GM18868 (cell line): ENCODE results near the gene PDCD10.

Experiments
- ATAC-seq: cut with Tn5 transposase; IDR thresholded peaks from one replicate; pipeline ENCODE4 v1.9.1; 2021; ENCODE audit warnings: mild to moderate bottlenecking, moderate library complexity; ENCODE audit not compliant: unreplicated experiment

Gene PDCD10

DNA sequence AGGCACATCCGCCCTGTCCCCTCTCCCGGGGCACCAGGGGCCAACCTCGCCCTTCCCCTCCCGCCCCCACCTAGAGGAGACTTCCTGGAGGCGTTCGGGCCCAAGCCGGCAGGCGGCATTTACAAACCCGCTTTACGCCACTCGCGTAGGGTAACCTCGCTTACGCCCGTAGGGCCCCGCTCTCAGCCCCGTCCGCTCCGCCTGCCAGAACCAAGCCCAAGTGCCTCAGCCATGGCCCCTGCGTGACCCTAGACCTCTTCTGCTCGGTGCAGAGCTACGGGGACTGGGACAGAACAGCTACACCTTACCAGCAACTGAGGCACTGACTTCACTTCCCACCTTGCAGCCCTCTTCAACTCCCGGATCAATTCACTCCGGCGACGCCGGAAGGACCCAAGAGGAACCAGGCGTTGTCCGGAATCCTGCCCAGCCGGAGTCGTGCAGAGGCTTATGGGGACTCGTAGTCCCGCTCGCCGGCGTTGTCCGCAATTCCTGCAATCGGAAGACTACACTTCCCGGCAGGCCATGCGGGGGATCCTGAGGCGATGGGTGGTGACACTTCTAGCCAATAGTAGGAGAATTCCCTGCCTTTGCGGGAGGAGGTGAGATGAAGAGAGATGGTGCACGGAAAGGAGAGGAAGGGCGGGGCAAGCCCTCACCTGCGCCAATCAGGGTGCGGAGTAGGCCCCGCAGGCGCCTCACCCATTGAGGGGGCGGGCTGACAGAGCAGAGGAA is at the start of gene PDCD10:
PDCD10 (minus strand) TSS at position 395 of the 735 bp plus-strand sequence. CDS start 14,735 bp downstream, outside the sequence.
- peak; percentile 87 for ATAC-seq

GRCh38 chr3:167783781-167784180 is 49.1 kb upstream of the PDCD10 start:
- no peak for ATAC-seq

DNA sequence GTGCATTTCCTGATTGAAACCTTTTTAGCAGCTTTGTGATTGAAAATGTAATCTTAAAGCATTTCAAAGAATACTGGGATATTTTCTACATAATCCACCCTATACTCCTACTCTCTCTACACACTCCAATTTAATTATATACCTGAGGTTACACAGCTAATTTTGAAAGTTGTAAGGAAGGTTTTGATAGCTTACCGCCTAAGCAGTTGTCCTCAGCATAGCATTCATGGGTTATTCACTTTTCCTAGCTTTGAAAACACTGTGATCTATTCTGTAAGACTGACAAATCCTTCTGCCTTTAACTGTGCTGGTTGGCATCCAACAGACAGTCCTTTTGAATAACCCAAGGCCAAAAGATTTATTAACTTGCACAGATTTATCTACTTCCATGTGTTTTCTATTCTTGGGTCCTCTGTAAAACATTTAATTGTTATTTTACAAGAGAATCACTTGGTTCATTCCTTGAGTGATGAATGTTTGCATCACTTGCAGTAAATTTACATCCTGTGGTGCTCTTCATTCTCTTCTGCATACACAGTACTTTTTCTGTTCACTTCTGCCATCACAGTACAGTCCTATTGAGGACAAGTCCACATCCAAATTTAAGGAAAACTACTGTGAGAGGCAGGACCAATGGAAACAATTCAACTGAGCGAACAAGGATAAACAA is 45.7 kb upstream of the PDCD10 start:
- ATAC-seq = no peak

DNA sequence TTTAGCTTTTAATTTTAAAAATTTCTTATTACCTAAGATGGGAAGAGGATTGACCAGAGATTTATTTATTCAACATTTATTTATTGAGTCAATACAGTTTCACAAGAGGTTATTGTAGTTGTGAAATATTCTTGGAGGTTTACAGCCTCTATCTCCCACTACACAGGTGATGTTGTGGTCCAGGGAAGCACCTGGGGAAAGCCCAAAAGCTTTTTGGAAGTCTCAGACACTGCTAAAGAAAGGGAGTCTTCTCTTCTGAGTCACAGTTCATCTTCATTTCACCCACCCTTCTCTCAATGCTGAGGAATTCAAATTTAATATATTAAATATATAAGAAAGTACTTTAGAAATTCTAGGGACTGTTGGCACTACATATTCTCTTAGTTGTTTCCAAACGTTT is 42.7 kb upstream of the PDCD10 start:
- peak; percentile 71 for ATAC-seq

DNA sequence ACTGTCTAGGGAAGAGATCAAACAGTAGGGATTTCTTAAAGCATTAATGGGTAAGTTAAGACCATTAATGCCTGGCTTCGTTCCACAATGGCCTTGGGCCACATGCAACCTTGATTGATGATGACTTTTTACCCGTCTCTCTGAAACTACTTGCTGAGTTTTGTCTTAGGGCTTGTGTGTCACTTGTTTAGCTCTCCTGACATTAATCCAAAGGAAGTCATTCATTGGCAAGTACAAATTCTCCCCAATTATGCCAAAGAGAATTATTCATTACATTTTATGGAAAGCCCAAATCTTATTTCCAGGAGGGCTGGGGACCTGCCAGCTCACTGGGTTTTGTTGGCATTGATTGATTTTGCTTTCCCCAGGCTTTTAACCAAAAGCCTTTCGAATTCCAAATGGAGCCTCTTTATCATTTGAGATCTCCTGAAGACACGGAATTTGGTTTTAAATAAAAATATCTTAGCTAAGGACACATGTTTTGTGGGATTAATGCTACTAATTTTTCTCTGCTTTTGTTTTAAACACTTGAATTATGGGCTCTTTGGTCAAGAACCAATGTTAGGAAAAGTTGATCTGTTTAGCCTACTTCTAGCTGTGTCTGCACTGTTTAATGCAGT is 41.5 kb upstream of the PDCD10 start:
- ATAC-seq = no peak

DNA sequence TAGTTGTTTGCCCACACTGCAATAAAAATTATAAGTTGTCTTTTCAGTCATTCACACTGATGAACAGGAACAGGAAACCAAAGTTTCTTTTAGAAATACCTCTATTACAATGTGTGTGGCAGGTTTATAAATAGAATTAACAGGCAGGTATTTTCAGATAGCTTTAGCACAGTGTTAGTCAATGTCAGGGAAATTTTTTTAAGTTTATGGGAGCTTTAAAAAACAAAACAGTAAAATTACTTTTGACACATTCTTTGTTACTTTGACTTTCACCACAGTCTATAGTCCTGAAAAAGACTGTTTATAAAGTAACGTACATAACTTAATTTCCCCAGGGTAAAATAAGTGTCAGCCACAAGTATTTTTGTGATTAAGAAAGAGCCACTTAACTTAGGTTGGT is 38.9 kb upstream of the PDCD10 start:
- ATAC-seq = peak; percentile 73

GRCh38 chr3:167772992-167773391 is 38.3 kb upstream of the PDCD10 start:
- ATAC-seq = peak; percentile 27

DNA sequence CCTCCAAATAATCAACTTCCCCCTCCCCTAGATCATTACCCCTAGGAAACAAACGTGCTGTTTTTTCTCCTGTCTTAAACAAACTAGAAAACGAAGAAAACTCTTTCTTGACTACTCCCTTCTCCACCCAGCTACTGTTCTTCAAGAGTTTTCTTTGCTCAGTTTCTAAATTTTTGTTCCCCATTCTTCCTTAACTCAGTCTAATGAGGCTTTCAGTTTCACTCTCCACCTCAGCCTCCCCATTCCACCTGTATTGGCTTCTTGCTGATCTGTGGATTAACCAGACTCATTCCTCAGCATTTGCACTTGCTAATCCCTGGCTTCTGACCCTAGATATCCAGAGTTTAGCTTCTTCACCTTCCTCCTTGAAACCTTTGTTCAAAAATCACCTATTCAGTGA is 27.6 kb upstream of the PDCD10 start:
- peak; percentile 80 for ATAC-seq

GRCh38 chr3:167761302-167761701 is 26.6 kb upstream of the PDCD10 start:
- ATAC-seq = no peak

GRCh38 chr3:167754049-167754448 is 19.4 kb upstream of the PDCD10 start:
- ATAC-seq = peak; percentile 23

DNA sequence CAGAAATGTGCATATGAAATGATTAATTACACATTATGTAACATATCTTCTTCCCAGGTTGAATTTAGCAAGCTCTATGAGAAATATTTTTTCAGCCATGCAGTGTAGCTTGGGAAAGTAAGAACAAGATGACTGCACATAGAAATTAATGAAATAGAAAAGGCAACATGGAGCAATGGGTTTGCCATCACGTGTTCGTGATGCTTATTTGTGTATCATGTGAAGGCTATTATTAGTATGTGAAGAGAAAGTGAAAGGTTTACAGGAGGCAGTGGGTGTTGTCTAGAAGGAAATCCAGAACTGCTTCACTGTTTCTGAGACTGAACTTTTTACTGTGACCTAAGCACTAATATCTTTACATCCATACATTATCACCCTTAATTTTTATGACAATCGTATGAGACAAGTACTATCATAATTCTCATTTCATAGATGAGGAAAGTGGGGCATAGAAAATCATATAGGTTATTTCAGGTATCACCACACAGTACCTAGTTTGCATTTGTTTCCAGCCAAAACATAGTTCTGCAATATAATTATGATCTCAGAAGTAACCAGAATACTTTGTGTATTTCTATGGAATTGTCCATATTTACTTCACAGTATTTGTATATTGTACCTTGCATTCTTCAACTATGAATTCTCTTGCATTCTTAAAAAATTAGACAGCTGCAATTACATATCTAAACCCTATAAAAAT is 15.7 kb upstream of the PDCD10 start:
- peak; percentile 99 for ATAC-seq

DNA sequence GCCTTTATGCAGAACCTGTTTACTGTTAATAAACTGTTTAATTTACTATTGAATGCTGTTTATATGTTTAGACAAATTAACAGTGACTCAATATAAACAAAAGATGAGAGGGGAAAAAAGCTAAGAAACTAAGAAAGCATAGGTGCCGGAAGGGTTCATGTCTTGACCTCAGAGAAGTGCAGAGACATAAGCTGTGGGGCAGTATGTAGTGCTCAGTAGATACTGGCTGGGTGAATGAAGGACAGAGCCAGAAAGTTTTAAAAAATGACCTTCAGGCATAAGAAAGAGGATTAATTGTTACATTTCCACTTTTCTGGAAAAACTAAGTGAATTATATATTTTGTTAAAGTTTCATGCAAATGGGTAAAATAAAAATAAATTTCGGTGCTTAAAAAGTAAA is 15.0 kb upstream of the PDCD10 start:
- no peak for ATAC-seq

GRCh38 chr3:167749209-167749608 is 14.5 kb upstream of the PDCD10 start:
- ATAC-seq = no peak

DNA sequence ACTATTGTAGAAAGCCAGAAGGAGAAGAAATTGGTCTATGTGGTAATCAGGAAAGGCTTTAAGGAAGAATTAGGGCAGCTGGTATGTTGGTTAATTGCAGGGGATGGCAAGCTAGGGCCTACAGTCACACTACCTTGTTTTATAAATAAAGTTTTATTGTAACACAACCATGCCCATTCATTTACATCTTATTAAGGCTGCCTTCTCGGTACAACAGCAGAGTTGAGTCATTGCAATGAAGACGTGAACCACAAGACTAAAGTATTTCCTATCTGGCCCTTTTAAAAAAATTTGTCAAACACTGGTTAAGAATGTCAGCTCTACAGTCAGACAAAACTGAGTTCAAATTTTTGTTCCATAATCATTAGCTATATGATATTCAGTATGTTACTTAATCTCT is 9.1 kb upstream of the PDCD10 start:
- no peak for ATAC-seq

DNA sequence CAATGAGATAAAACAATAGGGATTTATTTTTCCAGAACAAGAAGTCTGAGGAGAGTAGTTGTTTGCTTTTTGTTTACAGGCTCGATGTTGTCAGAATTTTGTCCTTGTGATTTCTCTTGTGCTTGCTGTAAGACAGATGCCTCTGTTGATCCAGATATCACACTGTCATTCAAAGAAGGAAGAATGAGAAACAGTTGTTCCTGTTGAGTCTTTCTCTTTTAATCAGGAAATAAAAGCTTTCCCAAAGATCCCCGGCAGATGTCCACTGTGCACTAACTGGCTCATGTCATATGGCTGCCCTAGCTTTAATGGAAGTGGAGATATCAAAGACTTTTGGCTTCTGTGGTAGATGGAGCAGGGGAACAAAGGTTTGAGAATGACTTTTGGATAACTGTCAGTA is 7.6 kb upstream of the PDCD10 start:
- ATAC-seq = no peak

GRCh38 chr3:167740961-167741587 is 6.4 kb upstream of the PDCD10 start:
- peak; percentile 99 for ATAC-seq

- ATAC-seq = no peak
Observed at GRCh38 chr3:167739190-167739810, 4.6 kb upstream of the PDCD10 start.

DNA sequence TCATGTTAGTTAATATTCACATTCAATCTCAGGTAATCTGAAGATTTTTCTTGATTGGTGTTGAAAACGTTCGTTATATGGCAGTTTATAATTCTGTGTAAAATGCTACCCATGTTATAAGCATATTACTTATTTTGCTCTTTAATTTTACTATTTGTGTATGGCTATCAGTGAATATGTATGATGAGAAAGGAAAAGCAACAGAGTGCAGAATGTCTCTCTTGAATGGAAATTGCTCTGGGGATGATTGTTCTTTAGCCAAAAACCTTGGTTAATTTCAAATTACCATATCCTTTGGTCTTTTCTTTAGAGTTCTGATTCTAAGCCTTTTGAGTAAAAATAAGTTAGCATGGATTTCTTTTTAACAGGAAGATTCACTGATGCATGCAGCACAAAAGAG is 3.3 kb upstream of the PDCD10 start:
- no peak for ATAC-seq

DNA sequence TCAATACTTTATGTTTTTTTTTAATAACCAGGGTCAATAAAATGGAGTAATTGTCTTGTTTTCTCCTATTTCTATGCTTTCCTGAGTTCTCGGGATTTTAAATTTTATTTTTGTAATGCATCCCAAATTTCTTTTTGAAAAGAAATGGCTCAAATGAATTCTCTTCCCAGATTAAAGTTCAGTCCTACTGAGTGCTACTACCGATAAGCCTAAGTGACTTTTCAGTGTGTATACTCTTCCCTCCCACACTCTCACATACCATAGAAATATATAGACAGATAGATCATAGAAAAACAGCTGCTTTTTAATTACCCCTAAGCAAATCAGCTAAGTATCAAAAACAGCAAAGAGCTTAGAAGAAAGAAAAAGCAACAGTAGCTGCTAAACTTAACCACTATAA is 2.3 kb upstream of the PDCD10 start:
- no peak for ATAC-seq

DNA sequence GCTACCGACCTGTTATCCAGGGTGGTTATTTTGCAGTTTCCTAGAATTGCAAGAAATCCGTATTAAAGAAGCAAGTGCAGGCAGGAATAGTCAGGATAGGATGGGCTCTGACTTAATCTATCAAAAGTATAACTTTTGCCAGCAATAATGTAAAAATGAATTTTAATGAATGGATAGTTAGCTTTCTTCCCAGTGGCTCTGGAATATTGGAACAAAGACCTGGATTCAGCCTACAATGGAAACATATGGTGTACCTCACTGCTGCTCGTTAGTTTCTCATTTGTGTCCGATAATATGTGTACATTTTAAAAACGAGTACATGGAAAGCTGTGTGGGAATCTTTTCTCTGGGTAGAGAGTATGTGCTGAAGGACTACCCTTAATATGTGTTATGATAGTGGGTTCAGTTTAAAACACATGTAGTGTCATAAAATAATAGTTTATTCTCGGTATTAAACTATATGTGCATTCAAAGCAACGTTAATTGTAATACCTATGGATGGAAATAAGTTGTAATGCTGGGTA is 1.6 kb upstream of the PDCD10 start:
- ATAC-seq = no peak
